Stimulated activated CD4-positive, alpha-beta T cell treated with anti-CD3 and anti-CD28 coated beads, Interleukin-4, amount 100 ng/mL, for 4 hours (primary cell): ENCODE data around the gene BEST2.

Experiments used
- DNase-seq, 2 experiments: peaks; one replicate each; pipeline ENCODE4 v3.0.0-alpha.2; 2020

Gene BEST2

DNA sequence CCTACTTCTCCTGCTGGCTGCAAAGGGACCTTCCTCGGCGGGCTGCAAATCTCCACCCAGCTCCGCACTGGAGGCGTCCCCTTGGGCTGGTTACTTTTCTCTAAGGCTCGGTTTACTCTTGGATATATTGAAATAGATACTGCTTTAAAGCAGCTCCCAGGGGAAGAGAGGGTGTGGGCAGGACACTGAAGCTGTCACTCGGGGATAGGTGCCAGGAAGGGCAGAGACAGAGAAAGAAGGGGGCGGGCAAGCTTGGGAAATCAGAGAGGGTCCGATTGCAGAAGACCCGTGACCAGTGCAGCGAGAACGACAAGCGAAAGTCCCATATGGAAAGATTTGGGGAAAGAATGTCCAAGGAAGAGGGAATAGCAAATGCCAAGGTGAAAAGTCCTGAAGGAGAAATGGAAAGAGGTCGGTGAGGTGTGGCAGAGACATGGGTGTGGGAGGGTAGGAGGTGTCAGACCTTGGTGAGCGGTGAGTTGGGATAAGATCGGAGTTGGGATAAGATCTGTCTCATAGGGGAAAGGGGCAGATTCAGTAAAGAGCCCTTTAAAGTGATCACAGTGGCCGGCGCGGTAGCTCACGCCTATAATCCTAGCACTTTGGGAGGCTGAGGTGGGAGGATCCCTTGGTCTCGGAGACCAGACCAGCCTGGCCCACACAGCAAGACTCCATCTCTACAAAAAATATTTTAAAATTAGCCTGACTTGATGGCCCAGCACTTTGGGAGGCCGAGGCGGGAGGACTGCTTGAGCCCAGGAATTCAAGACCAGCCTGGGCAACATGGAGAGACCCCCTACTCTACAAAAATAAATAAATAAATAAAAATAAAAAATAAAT is 50.9 kb downstream of the BEST2 start:
- DNase-seq, result no peak

DNA sequence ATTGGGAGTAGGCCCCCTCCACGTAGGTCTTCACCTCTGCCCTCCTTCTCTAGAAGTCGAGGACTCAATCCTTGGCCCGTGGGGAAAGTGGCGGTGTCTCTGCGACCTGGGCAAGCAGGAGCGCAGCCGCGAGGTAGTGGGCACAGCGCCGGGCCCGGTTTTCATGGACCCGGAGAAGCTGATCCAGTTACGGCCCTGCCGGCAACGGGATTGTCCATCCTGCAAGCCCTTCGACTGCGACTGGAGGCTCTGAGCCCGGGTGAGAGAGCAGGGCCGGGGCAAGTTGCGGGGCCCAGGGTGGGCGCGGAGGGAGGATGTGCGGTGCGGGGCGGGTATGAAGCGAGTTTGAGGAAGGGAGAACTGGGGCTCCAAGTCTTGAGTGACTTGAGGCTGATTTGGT is 52.5 kb downstream of the BEST2 start:
- DNase-seq, result no peak

DNA sequence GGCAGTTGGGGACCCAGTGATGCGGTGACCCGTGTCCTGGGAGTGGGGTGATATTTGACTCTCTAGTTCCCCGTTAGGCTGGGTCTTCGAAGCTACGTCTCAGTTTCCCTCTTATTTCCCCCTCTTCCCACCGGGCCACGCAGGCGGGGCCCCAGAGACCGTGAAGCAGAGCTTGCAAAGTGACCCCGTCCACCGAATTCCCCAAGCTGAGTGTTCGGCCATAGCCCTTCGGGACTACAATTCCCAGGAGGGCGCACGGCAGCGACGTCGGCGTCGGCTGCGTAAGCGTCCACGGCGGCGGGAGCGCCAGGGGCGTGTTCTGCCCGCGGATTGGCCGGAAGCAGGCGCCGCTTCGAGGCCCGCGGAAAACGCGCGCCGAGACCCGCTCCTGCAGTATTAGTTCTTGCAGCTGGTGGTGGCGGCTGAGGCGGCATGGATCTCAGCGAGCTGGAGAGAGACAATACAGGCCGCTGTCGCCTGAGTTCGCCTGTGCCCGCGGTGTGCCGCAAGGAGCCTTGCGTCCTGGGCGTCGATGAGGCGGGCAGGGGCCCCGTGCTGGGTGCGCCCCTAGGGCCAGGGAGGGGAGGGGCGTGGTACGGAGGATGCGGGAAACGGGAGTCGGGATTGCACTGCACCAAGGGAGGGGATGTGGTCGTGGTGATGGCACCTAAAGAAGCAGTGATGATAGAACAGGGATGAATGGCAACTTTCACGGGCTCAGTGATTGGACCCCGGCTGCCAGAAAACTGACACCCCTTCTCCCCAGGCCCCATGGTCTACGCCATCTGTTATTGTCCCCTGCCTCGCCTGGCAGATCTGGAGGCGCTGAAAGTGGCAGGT is 54.9 kb downstream of the BEST2 start, which contains the start of gene RNASEH2A:
TSS of gene RNASEH2A (plus strand) at position 343 of the 840 bp plus-strand sequence. CDS start at position 433, 90 bp downstream.
- peak; percentile 82 to 86 for DNase-seq
